GM23248 (cell line): ENCODE results near the gene FARP1.

Experiments used
- EZH2 ChIP-seq: fragments of 200-600 bp; sonication (generic); IDR thresholded peaks from 2 replicates; pipeline ENCODE4 v1.6.1; 2018; ENCODE audit warnings: antibody characterized with exemption, mild to moderate bottlenecking; ENCODE audit not compliant: insufficient read depth, poor library complexity, severe bottlenecking
- EZH2phosphoT487 ChIP-seq: fragments of 200-600 bp; sonication (generic); IDR thresholded peaks from 2 replicates; pipeline ENCODE4 v1.6.1; 2018; ENCODE audit warnings: antibody characterized with exemption, moderate library complexity, mild to moderate bottlenecking, low read depth; ENCODE audit not compliant: insufficient read depth

DNA sequence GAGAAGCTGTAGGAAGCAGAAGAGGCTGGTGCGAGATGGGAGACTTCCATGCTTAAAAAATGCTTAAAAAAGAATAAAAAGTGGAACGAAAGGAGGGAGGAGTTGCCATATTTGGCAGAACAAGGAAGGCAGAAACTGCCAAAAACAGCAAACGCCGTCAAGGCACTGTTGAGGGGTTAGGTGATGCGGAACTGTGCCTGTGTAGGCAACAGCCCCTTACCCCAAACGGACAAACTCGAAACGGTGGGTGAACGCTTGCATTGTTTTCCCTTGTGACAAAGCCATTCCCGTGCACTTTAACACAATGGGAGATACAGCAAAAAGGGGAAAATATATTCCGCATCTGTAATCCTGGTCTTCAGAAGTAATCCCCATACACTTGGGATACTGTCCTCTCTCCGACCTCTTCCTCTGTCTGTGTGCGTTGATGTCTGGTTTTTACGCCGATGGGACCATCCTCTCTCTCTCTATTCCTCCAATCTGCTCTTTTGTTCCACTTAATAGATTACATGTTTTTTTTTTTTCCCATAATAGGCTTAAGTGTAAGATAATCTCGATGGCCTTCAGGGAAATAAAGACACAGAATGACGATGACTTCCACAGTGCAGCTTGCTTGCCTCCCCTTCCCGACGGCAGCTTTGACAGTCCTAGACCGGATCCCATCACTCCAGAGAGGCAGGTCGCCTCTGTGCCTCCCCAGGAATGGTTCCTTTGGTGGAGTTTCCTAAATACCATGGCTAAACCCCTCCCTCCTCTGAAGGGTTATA lies 166.9 kb downstream of the FARP1 start:
- TF ChIP-seq EZH2phosphoT487 (no peak), EZH2 (no peak)
